Panc1 (cell line): ENCODE results near the gene TP73. TPM values are rescaled to one million over a fixed set of nuclear protein-coding genes. Genes with fewer than 3 reads are reported as not detected.

ENCODE experiments used
- ATAC-seq: fragments of 200-7000 bp; cut with Tn5 transposase; 2 replicates; pipeline ENCODE4 v1.9.1; 2020; ENCODE audit warnings: mild to moderate bottlenecking, moderate library complexity
- BruUV-seq: library from RNA; stranded (reverse); fragments of 400-500 nt; replicated peaks from 2 replicates; lab custom pipeline; 2021; lab: Mats Ljungman, UMichigan
- CTCF ChIA-PET: fragments of 300-600 bp; sonication (Branson Sonifier 250); formaldehyde crosslinking; loops from one replicate; lab custom pipeline; 2022; ENCODE audit warnings: antibody characterized with exemption; lab: Charles Lee
- POLR2A ChIA-PET: fragments of 300-600 bp; sonication (Branson Sonifier 250); formaldehyde crosslinking; loops from one replicate; lab custom pipeline; 2022; ENCODE audit warnings: antibody characterized with exemption; lab: Charles Lee
- DNase-seq: peaks from one replicate; pipeline ENCODE4 v3.0.0-alpha.2; 2010; ENCODE audit warnings: low read depth, low spot score
- H3K27ac ChIP-seq: 2 replicates; pipeline ENCODE4 v1.5.1; 2011; ENCODE audit warnings: mild to moderate bottlenecking, low read length, inconsistent platforms
- H3K27me3 ChIP-seq: fragments of 200-500 bp; sonication (Bioruptor generic); 2 replicates; pipeline ENCODE4 v1.6.0; 2014; ENCODE audit warnings: low read length, inconsistent platforms; ENCODE audit not compliant: control insufficient read depth, insufficient read depth
- H3K36me3 ChIP-seq: fragments of 200-500 bp; sonication (Bioruptor generic); 2 replicates; pipeline ENCODE4 v1.5.1; 2014; ENCODE audit warnings: inconsistent platforms, mild to moderate bottlenecking, low read length, moderate library complexity; ENCODE audit not compliant: control insufficient read depth, insufficient read depth
- H3K4me1 ChIP-seq: 2 replicates; pipeline ENCODE4 v1.5.1; 2011; ENCODE audit warnings: inconsistent platforms, mild to moderate bottlenecking, low read length, moderate library complexity; ENCODE audit not compliant: control insufficient read depth, insufficient read depth
- H3K4me3 ChIP-seq, 2 experiments: 2 replicates each; pipeline ENCODE4 v1.5.1; 2011 to 2012; ENCODE audit warnings: low read depth in 2 of 2, low read length in 2 of 2, mild to moderate bottlenecking in 2 of 2, inconsistent platforms in 1 of 2, moderate library complexity in 1 of 2
- H3K9me3 ChIP-seq: fragments of 200-500 bp; sonication (Bioruptor generic); 2 replicates; pipeline ENCODE4 v1.5.1; 2014; ENCODE audit warnings: low read depth, mild to moderate bottlenecking, inconsistent platforms, low read length, moderate library complexity; ENCODE audit not compliant: control insufficient read depth, insufficient read depth
- POLR2AphosphoS5 ChIP-seq: IDR thresholded peaks from 2 replicates; pipeline ENCODE4 v1.6.1; 2012; ENCODE audit warnings: mild to moderate bottlenecking, low read depth, low read length, moderate library complexity
- SIN3A ChIP-seq: IDR thresholded peaks from 2 replicates; pipeline ENCODE4 v1.6.1; 2012; ENCODE audit warnings: low read depth, mild to moderate bottlenecking, low read length, moderate library complexity, borderline replicate concordance; ENCODE audit not compliant: insufficient read depth
- TCF7L2 ChIP-seq: IDR thresholded peaks from 2 replicates; pipeline ENCODE4 v1.6.1; 2011; ENCODE audit warnings: mild to moderate bottlenecking, low read depth, low read length, inconsistent platforms
- in situ Hi-C: cut with HindIII; loops from 2 replicates; pipeline ENCODE4 v1.10.0; 2016; ENCODE audit warnings: low sequenced_read_pairs, low pct_unique_long_range_greater_than_20kb
- intact Hi-C: fragments of 100-400 bp; cut with micrococcal nuclease; formaldehyde crosslinking; loops from one replicate; pipeline ENCODE4 v1.10.0; 2022; ENCODE audit not compliant: unreplicated experiment
- total RNA-seq: library from RNA; stranded (reverse); gene quantifications from one replicate; pipeline ENCODE4 v1.2.1, GENCODE V29; 2021; ENCODE audit not compliant: unreplicated experiment
- TF ChIP-seq, protein P1 (sequence below): fragments of 450-650 bp; IDR thresholded peaks from 2 replicates; pipeline ENCODE4 v1.5.1; 2017; ENCODE audit warnings: mild to moderate bottlenecking
- TF ChIP-seq, protein P2 (sequence below), 2 experiments: IDR thresholded peaks; 2 replicates each; pipeline ENCODE4 v1.6.1; 2011 to 2012; ENCODE audit warnings: low read depth in 2 of 2, control low read depth in 1 of 2, low read length in 1 of 2, mild to moderate bottlenecking in 1 of 2, moderate library complexity in 1 of 2; ENCODE audit not compliant: insufficient read depth in 1 of 2

Gene TP73
- total RNA-seq, 1 experiment from 2014 or later, result 4.7 TPM

DNA sequence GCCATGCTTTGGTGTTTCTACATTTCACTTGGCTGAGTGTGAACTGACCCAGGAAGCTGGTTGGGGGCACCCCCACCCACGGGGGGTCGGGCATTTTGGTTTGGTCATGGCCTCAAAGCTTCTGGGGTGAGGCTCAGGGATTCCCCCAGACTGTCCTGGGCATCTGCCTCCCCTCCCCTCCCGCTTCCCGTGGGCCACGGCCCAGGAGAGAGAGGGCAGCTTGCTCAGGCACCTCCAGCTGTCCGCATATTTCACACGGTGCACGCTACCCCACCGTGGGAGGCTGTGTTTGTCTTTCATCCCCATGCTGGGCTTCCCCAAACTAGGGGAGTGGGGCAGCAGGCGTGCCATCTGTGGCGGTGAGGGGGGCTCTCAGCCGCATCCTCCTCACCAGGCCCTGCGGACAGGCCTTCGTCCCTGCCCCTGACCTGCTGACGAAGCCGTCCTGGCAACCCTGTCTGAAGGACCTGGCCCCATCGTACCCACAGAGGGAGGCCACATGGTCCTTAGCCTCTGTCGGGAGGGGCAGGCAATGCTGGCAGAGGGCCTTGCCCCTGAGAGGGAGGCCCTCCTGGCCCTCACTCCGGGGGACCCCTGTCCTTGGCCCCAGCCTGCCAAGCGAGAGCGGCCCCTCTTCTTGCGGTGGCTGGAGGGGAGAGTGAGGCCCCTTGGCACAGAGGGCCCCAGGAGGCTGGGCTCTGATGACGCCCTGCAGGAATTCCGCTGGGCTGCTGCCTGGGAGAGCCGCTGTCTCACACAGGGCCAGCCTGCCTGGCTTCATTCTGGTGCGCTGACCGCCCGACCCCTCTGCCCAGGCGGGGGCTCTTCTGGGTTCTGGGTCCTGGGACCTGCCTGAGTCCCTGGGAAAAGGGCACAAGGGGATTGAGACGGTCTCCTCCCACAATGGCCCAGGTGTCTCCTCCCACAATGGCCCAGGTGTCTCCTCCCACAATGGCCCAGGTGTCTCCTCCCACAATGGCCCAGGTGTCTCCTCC lies 22.1 kb downstream of the TP73 start:
- ATAC-seq (no peak), DNase-seq (no peak)
- intact Hi-C loops (no loop called here), in situ Hi-C loops (no loop called here)
- TF ChIP-seq, protein P1, sequence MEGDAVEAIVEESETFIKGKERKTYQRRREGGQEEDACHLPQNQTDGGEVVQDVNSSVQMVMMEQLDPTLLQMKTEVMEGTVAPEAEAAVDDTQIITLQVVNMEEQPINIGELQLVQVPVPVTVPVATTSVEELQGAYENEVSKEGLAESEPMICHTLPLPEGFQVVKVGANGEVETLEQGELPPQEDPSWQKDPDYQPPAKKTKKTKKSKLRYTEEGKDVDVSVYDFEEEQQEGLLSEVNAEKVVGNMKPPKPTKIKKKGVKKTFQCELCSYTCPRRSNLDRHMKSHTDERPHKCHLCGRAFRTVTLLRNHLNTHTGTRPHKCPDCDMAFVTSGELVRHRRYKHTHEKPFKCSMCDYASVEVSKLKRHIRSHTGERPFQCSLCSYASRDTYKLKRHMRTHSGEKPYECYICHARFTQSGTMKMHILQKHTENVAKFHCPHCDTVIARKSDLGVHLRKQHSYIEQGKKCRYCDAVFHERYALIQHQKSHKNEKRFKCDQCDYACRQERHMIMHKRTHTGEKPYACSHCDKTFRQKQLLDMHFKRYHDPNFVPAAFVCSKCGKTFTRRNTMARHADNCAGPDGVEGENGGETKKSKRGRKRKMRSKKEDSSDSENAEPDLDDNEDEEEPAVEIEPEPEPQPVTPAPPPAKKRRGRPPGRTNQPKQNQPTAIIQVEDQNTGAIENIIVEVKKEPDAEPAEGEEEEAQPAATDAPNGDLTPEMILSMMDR, result no peak
- TF ChIP-seq POLR2AphosphoS5 (no peak), SIN3A (no peak), TCF7L2 (no peak)
- TF ChIP-seq, protein P2, sequence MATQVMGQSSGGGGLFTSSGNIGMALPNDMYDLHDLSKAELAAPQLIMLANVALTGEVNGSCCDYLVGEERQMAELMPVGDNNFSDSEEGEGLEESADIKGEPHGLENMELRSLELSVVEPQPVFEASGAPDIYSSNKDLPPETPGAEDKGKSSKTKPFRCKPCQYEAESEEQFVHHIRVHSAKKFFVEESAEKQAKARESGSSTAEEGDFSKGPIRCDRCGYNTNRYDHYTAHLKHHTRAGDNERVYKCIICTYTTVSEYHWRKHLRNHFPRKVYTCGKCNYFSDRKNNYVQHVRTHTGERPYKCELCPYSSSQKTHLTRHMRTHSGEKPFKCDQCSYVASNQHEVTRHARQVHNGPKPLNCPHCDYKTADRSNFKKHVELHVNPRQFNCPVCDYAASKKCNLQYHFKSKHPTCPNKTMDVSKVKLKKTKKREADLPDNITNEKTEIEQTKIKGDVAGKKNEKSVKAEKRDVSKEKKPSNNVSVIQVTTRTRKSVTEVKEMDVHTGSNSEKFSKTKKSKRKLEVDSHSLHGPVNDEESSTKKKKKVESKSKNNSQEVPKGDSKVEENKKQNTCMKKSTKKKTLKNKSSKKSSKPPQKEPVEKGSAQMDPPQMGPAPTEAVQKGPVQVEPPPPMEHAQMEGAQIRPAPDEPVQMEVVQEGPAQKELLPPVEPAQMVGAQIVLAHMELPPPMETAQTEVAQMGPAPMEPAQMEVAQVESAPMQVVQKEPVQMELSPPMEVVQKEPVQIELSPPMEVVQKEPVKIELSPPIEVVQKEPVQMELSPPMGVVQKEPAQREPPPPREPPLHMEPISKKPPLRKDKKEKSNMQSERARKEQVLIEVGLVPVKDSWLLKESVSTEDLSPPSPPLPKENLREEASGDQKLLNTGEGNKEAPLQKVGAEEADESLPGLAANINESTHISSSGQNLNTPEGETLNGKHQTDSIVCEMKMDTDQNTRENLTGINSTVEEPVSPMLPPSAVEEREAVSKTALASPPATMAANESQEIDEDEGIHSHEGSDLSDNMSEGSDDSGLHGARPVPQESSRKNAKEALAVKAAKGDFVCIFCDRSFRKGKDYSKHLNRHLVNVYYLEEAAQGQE (IDR thresholded peaks at IDR 0.05; ENCODE audit: insufficient read depth in 1 of 2, low read depth in 2 of 2, low read length in 1 of 2), result no peak
- H3K4me3 ChIP-seq, result no peak overlapping the region
- H3K27ac ChIP-seq, result no peak overlapping the region
- CTCF ChIA-PET, result no interaction called here
- POLR2A ChIA-PET, result no interaction called here
- H3K4me1 ChIP-seq, result peaks cover 21% of the 10 kb centered on the region
- no peaks in the 10 kb centered on the region for H3K36me3 ChIP-seq
- no peaks in the 10 kb centered on the region for H3K9me3 ChIP-seq
- no TSS peak for BruUV-seq
- no peaks in the 10 kb centered on the region for H3K27me3 ChIP-seq

DNA sequence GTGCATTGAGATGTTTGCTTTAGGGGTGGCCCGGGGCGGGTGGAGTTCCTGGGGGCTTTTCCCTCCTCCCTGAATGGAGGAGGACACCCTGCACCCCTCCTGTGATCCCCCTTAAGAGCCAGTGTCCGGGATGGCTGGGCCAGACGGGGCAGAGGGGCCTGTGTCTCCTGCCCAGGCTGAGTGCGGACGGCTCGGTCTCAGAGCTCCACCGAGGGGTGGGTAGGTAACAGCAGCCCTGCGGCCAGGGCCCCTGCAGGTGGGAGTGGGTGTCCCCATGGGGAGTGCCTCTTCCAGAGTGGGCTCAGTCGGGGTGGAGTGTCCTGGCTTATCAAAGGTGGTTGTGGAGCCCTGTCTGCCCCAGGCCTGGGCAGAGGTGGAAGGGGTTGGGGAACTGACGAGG lies 23.1 kb downstream of the TP73 start:
- POLR2A ChIA-PET, result no interaction called here
- ATAC-seq, result no peak
- CTCF ChIA-PET, result no interaction called here
- Histone ChIP-seq H3K4me3 (no peak overlapping the region), H3K27ac (no peak overlapping the region), H3K4me1 (peaks cover 21% of the 10 kb centered on the region), H3K9me3 (no peaks in the 10 kb centered on the region), H3K36me3 (no peaks in the 10 kb centered on the region), H3K27me3 (no peaks in the 10 kb centered on the region)
- intact Hi-C loops (no loop called here), in situ Hi-C loops (no loop called here)
- no peak for DNase-seq
- BruUV-seq, result no TSS peak
- TF ChIP-seq, protein P1, result no peak
- TF ChIP-seq TCF7L2 (no peak), SIN3A (no peak), POLR2AphosphoS5 (no peak)
- TF ChIP-seq, protein P2 (IDR thresholded peaks at IDR 0.05; ENCODE audit: insufficient read depth in 1 of 2, low read depth in 2 of 2, low read length in 1 of 2), result no peak
